GM21360 (cell line): ENCODE measurements around the gene POLR3C.
A peak's percentile ranks its signal among the peaks of the same experiment; 100 is the strongest.
"Not testable (repeated sequence)": the region's sequence is repeated elsewhere in the genome, so short reads cannot be mapped to it uniquely, and the experiment has no call there.

ENCODE experiments used
- ATAC-seq: cut with Tn5 transposase; IDR thresholded peaks from one replicate; pipeline ENCODE4 v1.9.1; 2021; ENCODE audit warnings: mild to moderate bottlenecking, moderate library complexity; ENCODE audit not compliant: unreplicated experiment

Gene POLR3C

DNA sequence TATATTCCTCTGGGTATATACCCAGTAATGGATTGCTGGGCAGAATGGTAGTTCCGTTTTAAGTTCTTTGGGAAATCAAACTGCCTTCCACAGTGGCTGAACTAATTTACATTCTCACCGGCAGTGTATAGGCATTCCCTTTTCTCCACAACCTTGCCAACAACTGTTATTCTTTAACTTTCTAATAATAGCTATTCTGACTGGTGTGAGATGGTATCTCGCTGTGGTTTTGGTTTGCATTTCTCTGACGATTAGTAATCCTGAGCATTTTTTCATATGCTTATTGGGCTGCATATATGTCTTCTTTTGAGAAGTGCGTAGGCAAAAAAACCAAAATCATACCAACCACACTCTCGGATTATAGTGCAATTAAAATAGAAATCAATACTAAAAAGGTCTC lies 5.9 kb upstream of the POLR3C start:
- ATAC-seq: not testable (repeated sequence)

DNA sequence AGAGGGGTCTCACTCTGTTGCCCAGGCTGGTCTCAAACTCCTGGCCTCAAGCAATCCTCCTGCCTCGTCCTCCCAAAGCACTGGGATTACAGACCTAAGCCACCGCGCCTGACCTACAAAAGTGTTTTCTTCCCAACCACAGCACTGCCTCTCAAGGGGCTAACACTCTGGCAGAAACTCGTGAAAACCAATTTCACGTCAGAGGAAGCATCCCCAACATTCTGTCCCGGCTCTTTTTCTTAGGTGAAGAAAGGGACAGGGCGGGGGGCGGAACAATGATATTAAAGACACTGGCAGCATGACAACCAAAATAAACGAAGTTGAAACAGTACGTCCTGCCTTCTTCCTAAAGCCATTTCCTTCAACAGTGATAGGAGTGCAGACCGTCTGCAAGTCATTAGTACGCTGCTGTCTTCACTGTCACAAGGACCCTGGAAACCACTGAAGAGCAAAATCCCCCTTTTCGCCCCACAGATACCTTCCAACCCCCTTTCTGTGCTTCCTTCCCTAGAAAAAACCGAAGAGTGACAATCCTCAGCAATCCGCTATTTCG lies 1.1 kb upstream of the POLR3C start:
- not testable (repeated sequence) for ATAC-seq

- no peak for ATAC-seq
Observed at GRCh38 chr1:145824499-145824842, 471 bp downstream of the POLR3C start.

DNA sequence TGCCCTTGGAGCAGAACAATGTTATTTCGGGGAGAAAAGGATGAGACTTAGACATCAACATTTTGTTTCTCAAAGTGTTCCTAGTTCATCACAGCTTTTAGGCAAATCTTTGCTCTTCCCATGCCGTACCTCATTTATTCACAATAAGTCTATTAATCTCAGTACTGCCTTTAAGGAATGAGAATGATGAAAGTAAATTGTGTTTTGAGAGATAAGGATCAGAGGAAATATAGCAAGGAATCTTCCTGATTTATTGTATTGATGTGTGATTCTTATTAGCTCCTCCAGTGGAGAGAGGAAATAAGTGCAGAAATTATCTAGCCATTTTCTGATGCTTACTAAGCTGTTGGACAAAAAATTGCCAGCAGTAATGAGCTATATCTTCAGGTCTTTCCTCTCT lies 2.0 kb downstream of the POLR3C start:
- ATAC-seq: no peak

DNA sequence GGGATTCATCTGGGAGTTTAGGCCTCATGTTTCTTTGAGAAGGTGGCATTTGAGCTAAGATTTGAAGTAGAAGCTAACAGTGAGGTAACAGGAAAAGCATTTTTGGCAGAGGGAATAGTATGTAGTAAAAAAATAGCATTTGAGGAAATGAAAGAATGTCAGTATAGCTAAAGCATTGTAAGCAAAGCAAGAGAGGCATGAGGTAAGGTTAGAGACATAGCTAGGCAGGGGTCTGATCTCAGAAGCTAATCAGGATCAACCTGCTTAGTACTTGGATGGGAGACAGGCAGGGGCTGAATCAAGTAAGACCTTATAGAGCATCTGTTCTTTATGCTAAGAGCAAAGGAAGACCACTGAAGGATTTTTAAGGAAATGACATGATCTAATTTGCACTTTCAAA lies 4.0 kb downstream of the POLR3C start:
- ATAC-seq: no peak

DNA sequence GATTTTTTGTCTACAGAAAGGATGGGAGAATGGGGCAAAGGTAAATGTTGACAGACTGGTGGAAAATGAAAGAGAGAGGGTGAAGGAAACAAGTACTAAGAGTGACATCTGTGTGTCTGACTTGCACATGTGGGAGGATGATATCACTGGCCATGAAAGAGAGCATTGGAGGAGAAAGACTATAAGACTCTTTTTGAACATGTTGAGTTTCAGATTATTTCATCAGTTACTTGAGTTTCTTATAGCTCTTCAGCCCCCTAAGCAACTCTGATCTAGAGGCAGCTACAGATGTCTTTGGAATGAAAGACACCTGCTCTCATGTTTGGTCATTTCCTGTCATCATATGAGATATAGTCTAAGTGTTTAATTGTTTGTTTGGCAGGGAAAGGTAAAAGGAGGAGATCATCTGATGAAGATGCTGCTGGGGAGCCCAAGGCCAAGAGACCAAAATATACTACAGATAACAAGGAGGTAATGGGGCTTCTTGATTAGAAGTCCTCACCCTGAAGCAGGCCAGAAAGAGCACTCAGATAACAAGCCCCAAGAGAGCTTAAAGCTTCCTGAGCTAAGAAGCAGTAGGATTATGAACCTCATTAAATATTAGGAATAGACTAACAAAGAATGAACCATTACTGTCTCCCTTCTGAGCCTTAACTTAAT lies 4.5 kb downstream of the POLR3C start:
- ATAC-seq: no peak

- not testable (repeated sequence) for ATAC-seq
Observed at GRCh38 chr1:145830810-145831209, 6.8 kb downstream of the POLR3C start.

GRCh38 chr1:145837656-145838055 lies 13.7 kb downstream of the POLR3C start:
- ATAC-seq: no peak

- no peak for ATAC-seq
Observed at GRCh38 chr1:145843031-145843430, 19.0 kb downstream of the POLR3C start.

DNA sequence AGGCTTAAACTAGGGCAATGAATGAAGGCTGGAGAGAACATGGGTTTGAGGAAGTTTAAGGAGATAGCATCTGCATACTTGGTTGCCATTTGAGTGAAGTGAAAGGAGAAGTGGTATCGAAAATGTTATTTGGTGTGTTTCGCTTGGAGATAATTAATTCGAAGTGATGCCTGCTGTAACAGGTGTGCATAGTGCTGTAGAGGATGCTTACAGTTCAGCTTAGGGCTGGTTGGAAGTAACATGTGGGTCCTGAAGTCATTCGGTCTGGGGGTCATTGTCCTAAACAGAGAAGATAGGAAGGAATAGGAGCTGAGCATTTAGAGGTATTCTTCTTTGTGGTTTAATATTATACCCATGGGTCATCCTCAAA lies 21.1 kb downstream of the POLR3C start:
- peak; percentile 72 for ATAC-seq

- ATAC-seq: peak; percentile 49
Observed at GRCh38 chr1:145845514-145846161, 21.6 kb downstream of the POLR3C start, which contains the start of gene NUDT17. NUDT17 (plus strand) TSS chr1:145845630; CDS start chr1:145845641, 11 bp downstream.

- ATAC-seq: no peak
Observed at GRCh38 chr1:145846201-145846612, 22.2 kb downstream of the POLR3C start.

DNA sequence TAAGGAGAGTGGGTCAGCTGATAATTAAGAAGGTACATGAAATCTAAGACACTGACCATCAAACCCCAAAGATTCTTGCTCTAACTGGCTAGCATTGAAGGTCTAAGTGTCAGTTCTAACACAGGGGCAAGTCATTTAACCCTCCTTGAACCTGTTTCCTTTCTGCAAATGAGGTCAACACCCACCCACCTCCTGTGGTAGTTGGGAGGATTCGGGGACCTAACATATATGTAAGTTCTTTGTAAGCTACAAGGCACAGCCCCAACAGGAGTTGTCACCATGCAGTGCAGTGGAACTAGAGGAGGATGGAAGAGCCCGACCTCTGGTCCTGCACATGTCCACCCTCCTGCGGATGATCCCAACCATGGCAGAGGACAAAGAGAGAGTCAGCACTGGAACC lies 23.8 kb downstream of the POLR3C start:
- ATAC-seq: no peak

- no peak for ATAC-seq
Observed at GRCh38 chr1:145849356-145850160, 25.6 kb downstream of the POLR3C start.

DNA sequence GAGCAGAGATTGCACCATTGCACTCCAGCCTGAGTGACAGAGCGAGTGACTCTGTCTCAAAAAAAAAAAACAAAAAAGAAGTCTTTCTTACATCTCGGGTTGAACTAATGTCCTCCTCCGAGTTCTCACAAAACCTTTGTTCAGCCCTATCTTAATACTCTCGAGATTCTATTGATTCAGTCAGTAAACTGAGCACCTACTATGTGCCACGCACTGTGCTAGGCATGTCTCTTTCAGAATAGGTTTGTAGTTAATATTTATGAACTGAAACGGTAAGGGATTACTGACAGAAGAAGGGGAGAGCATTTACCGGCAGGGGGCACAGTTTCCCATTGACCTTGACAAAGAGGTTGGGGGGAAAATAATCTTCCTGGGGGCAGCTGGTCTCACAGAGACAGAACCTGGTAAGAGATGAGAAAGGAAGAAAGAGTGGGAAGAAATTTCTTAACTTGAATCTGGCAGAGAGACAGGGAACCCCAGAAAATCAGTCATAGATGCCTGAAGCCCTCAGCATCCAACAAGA lies 31.5 kb downstream of the POLR3C start:
- no peak for ATAC-seq

DNA sequence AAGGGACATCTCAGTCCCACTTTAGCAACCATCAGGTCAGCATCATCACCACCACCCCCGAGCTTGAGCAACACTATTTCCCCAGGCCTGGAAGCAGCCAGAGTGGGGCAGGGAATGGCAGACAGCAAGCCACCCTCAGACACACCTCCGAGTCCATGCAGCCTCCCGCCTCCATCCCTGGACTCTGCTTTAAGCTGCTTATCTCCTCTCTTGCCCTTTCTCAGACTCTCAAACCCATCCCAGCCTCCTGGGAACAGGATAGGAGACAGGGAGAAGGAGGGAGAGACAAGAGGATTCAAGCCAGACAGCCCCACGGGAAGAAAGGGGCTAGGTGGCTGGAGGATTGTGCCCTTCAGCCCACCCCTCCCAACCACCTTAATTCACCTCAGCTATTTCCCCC lies 33.2 kb downstream of the POLR3C start:
- no peak for ATAC-seq

- no peak for ATAC-seq
Observed at GRCh38 chr1:145858238-145858900, 34.4 kb downstream of the POLR3C start.

- ATAC-seq: peak; percentile 73
Observed at GRCh38 chr1:145858901-145859490, 35.0 kb downstream of the POLR3C start, which contains the start of gene PIAS3. PIAS3 (minus strand) TSS chr1:145859081; CDS start chr1:145858990, 91 bp downstream.

- ATAC-seq: peak; percentile 67
Observed at GRCh38 chr1:145859491-145860023, 35.6 kb downstream of the POLR3C start.
